ENCODE results near the gene GPR27. TPM values are rescaled to one million over a fixed set of nuclear protein-coding genes. Genes with fewer than 3 reads are reported as not detected.

Gene GPR27
- total and polyA plus RNA-seq, 2 experiments from 2014 or later: 7.8 to 11.8 TPM

DNA sequence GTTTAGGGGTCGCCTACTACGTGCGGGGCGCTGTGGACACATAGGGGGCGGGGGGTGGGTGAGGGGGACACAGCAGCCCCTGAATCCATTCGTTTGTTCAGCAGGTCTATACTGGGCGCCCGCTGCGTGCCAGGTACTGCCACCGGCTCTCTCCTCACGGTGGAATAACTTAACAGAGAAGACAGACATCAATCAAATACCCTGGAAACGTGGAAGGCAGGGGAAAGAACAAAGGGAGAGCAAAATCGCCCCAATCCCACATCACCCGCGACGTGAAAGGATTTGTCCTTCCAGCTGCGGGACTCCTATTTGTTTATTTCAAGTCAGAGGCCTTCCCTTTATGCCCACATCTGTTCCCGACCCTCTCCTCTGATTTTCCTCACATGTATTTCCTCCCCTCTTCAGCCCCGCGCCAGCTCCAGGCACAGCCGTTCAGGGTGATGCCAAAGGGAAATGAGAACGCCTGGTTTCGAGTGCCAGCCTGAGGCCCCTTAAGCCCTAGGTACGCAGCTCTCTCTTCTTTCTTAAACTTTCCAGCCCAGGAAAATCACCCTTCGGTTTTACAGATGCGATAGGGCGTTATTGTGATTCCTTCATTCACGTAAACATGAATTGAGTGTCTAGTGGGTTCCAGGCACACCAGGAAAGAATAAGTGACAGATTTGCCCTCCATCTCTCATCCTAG is 32.0 kb downstream of the GPR27 start:
- Mint-ChIP-seq H3K27me3 (ENCODE audit: insufficient read depth, low read depth, poor library complexity) (peaks cover 50% of the 10 kb centered on the region), H3K9me3 (no peaks in the 10 kb centered on the region), H3K27ac (no peak overlapping the region), H3K36me3 (ENCODE audit: low read depth) (no peaks in the 10 kb centered on the region; the same call in 2 of the 3 replicates), H3K4me3 (peak overlapping the region; percentile 79), H3K4me1 (peaks cover 36% of the 10 kb centered on the region)
- no peak overlapping the region for H3K27ac ChIP-seq (ENCODE audit: low read depth)
- ATAC-seq: peak; percentile 29
- peaks cover 69% of the 10 kb centered on the region for H3K27me3 ChIP-seq (ENCODE audit: insufficient read depth)
- H3K4me3 ChIP-seq: peak overlapping the region; percentile 57
- H3K79me2 ChIP-seq (replicated peaks; ENCODE audit: insufficient read depth): no peaks in the 10 kb centered on the region
- no peaks in the 10 kb centered on the region for H3K9me2 ChIP-seq (ENCODE audit: insufficient read depth)
- peaks cover 9% of the 10 kb centered on the region for H3F3A ChIP-seq (replicated peaks; ENCODE audit: low read depth)
- H2AFZ ChIP-seq: peak overlapping the region; percentile 69
- no peaks in the 10 kb centered on the region for H4K20me1 ChIP-seq (replicated peaks; ENCODE audit: insufficient read depth)
- TF ChIP-seq EZH2phosphoT487 (IDR thresholded peaks at IDR 0.05; ENCODE audit: unreplicated experiment) (peak; percentile 30), EZH2 (IDR thresholded peaks at IDR 0.05; ENCODE audit: low read depth, unreplicated experiment) (peak; percentile 78)
- TF ChIP-seq, protein P1, sequence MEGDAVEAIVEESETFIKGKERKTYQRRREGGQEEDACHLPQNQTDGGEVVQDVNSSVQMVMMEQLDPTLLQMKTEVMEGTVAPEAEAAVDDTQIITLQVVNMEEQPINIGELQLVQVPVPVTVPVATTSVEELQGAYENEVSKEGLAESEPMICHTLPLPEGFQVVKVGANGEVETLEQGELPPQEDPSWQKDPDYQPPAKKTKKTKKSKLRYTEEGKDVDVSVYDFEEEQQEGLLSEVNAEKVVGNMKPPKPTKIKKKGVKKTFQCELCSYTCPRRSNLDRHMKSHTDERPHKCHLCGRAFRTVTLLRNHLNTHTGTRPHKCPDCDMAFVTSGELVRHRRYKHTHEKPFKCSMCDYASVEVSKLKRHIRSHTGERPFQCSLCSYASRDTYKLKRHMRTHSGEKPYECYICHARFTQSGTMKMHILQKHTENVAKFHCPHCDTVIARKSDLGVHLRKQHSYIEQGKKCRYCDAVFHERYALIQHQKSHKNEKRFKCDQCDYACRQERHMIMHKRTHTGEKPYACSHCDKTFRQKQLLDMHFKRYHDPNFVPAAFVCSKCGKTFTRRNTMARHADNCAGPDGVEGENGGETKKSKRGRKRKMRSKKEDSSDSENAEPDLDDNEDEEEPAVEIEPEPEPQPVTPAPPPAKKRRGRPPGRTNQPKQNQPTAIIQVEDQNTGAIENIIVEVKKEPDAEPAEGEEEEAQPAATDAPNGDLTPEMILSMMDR (conservative IDR thresholded peaks at IDR 0.05; ENCODE audit: low read depth in 2 of 2): no peak
- peak; percentile 30 for DNase-seq (ENCODE audit: low spot score)
- peaks cover 52% of the 10 kb centered on the region for H3K4me1 ChIP-seq (ENCODE audit: insufficient read depth)
- peak overlapping the region; percentile 84 for H3K4me2 ChIP-seq
- no peaks in the 10 kb centered on the region; the same call in 1 of the 2 replicates for H3K36me3 ChIP-seq (ENCODE audit: insufficient read depth)

GRCh38 chr3:71786217-71786549 is 32.5 kb downstream of the GPR27 start:
- Histone ChIP-seq H4K20me1 (replicated peaks; ENCODE audit: insufficient read depth) (no peaks in the 10 kb centered on the region), H3K27me3 (ENCODE audit: insufficient read depth) (peaks cover 67% of the 10 kb centered on the region), H3K4me3 (peak overlapping the region; percentile 57), H3K4me1 (ENCODE audit: insufficient read depth) (peaks cover 47% of the 10 kb centered on the region), H3K9me2 (ENCODE audit: insufficient read depth) (no peaks in the 10 kb centered on the region), H3F3A (replicated peaks; ENCODE audit: low read depth) (peaks cover 9% of the 10 kb centered on the region), H3K27ac (ENCODE audit: low read depth) (no peak overlapping the region), H3K4me2 (peak overlapping the region; percentile 84), H3K36me3 (ENCODE audit: insufficient read depth) (no peaks in the 10 kb centered on the region), H2AFZ (peak overlapping the region; percentile 69; the same call in 1 of the 2 replicates), H3K79me2 (replicated peaks; ENCODE audit: insufficient read depth) (no peaks in the 10 kb centered on the region)
- TF ChIP-seq EZH2 (IDR thresholded peaks at IDR 0.05; ENCODE audit: low read depth, unreplicated experiment): no peak
- peak; percentile 40; the same call in 1 of the 2 replicates for TF ChIP-seq CREB1 (CRISPR knock-in tag; IDR thresholded peaks at IDR 0.05; ENCODE audit: low read depth)
- TF ChIP-seq, protein P2, sequence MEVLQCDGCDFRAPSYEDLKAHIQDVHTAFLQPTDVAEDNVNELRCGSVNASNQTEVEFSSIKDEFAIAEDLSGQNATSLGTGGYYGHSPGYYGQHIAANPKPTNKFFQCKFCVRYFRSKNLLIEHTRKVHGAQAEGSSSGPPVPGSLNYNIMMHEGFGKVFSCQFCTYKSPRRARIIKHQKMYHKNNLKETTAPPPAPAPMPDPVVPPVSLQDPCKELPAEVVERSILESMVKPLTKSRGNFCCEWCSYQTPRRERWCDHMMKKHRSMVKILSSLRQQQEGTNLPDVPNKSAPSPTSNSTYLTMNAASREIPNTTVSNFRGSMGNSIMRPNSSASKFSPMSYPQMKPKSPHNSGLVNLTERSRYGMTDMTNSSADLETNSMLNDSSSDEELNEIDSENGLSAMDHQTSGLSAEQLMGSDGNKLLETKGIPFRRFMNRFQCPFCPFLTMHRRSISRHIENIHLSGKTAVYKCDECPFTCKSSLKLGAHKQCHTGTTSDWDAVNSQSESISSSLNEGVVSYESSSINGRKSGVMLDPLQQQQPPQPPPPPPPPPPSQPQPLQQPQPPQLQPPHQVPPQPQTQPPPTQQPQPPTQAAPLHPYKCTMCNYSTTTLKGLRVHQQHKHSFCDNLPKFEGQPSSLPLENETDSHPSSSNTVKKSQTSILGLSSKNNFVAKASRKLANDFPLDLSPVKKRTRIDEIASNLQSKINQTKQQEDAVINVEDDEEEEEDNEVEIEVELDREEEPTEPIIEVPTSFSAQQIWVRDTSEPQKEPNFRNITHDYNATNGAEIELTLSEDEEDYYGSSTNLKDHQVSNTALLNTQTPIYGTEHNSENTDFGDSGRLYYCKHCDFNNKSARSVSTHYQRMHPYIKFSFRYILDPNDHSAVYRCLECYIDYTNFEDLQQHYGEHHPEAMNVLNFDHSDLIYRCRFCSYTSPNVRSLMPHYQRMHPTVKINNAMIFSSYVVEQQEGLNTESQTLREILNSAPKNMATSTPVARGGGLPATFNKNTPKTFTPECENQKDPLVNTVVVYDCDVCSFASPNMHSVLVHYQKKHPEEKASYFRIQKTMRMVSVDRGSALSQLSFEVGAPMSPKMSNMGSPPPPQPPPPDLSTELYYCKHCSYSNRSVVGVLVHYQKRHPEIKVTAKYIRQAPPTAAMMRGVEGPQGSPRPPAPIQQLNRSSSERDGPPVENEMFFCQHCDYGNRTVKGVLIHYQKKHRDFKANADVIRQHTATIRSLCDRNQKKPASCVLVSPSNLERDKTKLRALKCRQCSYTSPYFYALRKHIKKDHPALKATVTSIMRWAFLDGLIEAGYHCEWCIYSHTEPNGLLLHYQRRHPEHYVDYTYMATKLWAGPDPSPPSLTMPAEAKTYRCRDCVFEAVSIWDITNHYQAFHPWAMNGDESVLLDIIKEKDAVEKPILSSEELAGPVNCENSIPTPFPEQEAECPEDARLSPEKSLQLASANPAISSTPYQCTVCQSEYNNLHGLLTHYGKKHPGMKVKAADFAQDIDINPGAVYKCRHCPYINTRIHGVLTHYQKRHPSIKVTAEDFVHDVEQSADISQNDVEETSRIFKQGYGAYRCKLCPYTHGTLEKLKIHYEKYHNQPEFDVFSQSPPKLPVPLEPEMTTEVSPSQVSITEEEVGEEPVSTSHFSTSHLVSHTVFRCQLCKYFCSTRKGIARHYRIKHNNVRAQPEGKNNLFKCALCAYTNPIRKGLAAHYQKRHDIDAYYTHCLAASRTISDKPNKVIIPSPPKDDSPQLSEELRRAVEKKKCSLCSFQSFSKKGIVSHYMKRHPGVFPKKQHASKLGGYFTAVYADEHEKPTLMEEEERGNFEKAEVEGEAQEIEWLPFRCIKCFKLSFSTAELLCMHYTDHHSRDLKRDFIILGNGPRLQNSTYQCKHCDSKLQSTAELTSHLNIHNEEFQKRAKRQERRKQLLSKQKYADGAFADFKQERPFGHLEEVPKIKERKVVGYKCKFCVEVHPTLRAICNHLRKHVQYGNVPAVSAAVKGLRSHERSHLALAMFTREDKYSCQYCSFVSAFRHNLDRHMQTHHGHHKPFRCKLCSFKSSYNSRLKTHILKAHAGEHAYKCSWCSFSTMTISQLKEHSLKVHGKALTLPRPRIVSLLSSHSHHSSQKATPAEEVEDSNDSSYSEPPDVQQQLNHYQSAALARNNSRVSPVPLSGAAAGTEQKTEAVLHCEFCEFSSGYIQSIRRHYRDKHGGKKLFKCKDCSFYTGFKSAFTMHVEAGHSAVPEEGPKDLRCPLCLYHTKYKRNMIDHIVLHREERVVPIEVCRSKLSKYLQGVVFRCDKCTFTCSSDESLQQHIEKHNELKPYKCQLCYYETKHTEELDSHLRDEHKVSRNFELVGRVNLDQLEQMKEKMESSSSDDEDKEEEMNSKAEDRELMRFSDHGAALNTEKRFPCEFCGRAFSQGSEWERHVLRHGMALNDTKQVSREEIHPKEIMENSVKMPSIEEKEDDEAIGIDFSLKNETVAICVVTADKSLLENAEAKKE (CRISPR knock-in tag; IDR thresholded peaks at IDR 0.05): no peak
- TF ChIP-seq ZNF114 (CRISPR knock-in tag; IDR thresholded peaks at IDR 0.05): no peak
- no peak overlapping the region for H3K27ac Mint-ChIP-seq
- no peaks in the 10 kb centered on the region; the same call in 2 of the 3 replicates for H3K36me3 Mint-ChIP-seq (ENCODE audit: low read depth)
- ATAC-seq (no peak), DNase-seq (ENCODE audit: low spot score) (peak; percentile 35)
- no peaks in the 10 kb centered on the region for H3K9me3 Mint-ChIP-seq
- H3K4me1 Mint-ChIP-seq: peaks cover 33% of the 10 kb centered on the region
- peaks cover 50% of the 10 kb centered on the region for H3K27me3 Mint-ChIP-seq (ENCODE audit: insufficient read depth, low read depth, poor library complexity)
- peak overlapping the region; percentile 79 for H3K4me3 Mint-ChIP-seq
